ENCODE data around the gene SLC15A5. TPM values are rescaled to one million over a fixed set of nuclear protein-coding genes. Genes with fewer than 3 reads are reported as not detected.

SLC15A5 gene
- total and polyA plus RNA-seq, 5 donors from 2014 or later = not detected

GRCh38 chr12:16261944-16262475, 15.5 kb downstream of the SLC15A5 start:
- no peak overlapping the region for H3K4me3 ChIP-seq (ENCODE audit: low read depth, low read length)
- H3K27me3 ChIP-seq (ENCODE audit: control insufficient read depth, insufficient read depth, low read length) = no peaks in the 10 kb centered on the region
- ATAC-seq (ENCODE audit: low read depth in 2 of 2) = no peak
- no peak for DNase-seq
- H3K4me3 Mint-ChIP-seq = no peak overlapping the region
- peaks cover 0 to 14% (median 2%) of the 10 kb centered on the region in 7 donors for H3K9me3 Mint-ChIP-seq
- H3K4me1 Mint-ChIP-seq = no peaks in the 10 kb centered on the region
- H3K27me3 Mint-ChIP-seq = no peaks in the 10 kb centered on the region
- no peak overlapping the region for H3K27ac Mint-ChIP-seq
- H3K36me3 ChIP-seq (ENCODE audit: control insufficient read depth, insufficient read depth, low read length) = no peaks in the 10 kb centered on the region
- H3K9me3 ChIP-seq (ENCODE audit: control insufficient read depth in 2 of 2, low read length in 2 of 2) = peaks cover 5% of the 10 kb centered on the region in 2 experiments
- no peaks in the 10 kb centered on the region for H3K4me1 ChIP-seq (ENCODE audit: control insufficient read depth, insufficient read depth, low read length, poor library complexity, severe bottlenecking)
- no peaks in the 10 kb centered on the region for H3K36me3 Mint-ChIP-seq
- no peak overlapping the region for H3K27ac ChIP-seq (ENCODE audit: insufficient read depth, low read length, poor library complexity, severe bottlenecking)

DNA sequence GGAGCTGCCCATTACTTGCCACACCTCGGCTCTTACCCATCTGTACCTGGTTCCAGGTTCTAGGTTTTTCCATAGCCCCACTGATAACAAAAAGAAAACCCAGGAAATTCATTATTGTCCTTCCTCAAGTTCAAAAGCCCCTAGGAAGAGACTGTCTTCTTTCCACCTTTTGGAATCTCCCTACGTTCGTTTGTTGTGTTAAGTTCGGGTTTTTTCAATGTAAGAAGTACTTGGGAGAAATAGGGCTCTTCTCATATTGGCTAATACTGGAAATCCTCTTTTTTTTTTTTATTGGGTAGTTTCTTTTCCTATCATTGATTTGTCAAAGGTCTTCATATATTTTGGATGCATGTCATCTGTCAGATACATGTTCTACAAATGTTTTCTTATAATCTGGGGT, 17.3 kb downstream of the SLC15A5 start:
- H3K36me3 ChIP-seq (ENCODE audit: control insufficient read depth, insufficient read depth, low read length) = no peaks in the 10 kb centered on the region
- H3K4me1 Mint-ChIP-seq = no peaks in the 10 kb centered on the region
- no peak overlapping the region for H3K27ac ChIP-seq (ENCODE audit: insufficient read depth, low read length, poor library complexity, severe bottlenecking)
- H3K27me3 ChIP-seq (ENCODE audit: control insufficient read depth, insufficient read depth, low read length) = no peaks in the 10 kb centered on the region
- no peaks in the 10 kb centered on the region for H3K36me3 Mint-ChIP-seq
- peaks cover 3 to 5% of the 10 kb centered on the region in 2 experiments for H3K9me3 ChIP-seq (ENCODE audit: control insufficient read depth in 2 of 2, low read length in 2 of 2)
- DNase-seq (no peak), ATAC-seq (ENCODE audit: low read depth in 2 of 2) (no peak)
- H3K27me3 Mint-ChIP-seq = no peaks in the 10 kb centered on the region
- H3K4me3 ChIP-seq (ENCODE audit: low read depth, low read length) = no peak overlapping the region
- peaks cover 0 to 14% (median 2%) of the 10 kb centered on the region in 7 donors for H3K9me3 Mint-ChIP-seq
- no peak overlapping the region for H3K27ac Mint-ChIP-seq
- no peaks in the 10 kb centered on the region for H3K4me1 ChIP-seq (ENCODE audit: control insufficient read depth, insufficient read depth, low read length, poor library complexity, severe bottlenecking)
- no peak overlapping the region for H3K4me3 Mint-ChIP-seq

- H3K27me3 Mint-ChIP-seq = no peaks in the 10 kb centered on the region
- H3K4me3 Mint-ChIP-seq = no peak overlapping the region
- H3K9me3 Mint-ChIP-seq = peaks cover 0 to 10% (median 4%) of the 10 kb centered on the region in 7 donors
- ATAC-seq (ENCODE audit: low read depth in 2 of 2) (no peak), DNase-seq (no peak)
- H3K4me3 ChIP-seq (ENCODE audit: low read depth, low read length) = no peak overlapping the region
- no peaks in the 10 kb centered on the region for H3K36me3 Mint-ChIP-seq
- no peaks in the 10 kb centered on the region for H3K36me3 ChIP-seq (ENCODE audit: control insufficient read depth, insufficient read depth, low read length)
- H3K9me3 ChIP-seq (ENCODE audit: control insufficient read depth in 2 of 2, low read length in 2 of 2) = peaks cover 0 to 5% of the 10 kb centered on the region in 2 experiments
- no peaks in the 10 kb centered on the region for H3K27me3 ChIP-seq (ENCODE audit: control insufficient read depth, insufficient read depth, low read length)
- H3K4me1 ChIP-seq (ENCODE audit: control insufficient read depth, insufficient read depth, low read length, poor library complexity, severe bottlenecking) = no peaks in the 10 kb centered on the region
- H3K27ac ChIP-seq (ENCODE audit: insufficient read depth, low read length, poor library complexity, severe bottlenecking) = no peak overlapping the region
- H3K4me1 Mint-ChIP-seq = no peaks in the 10 kb centered on the region
- no peak overlapping the region for H3K27ac Mint-ChIP-seq
These were observed 18.5 kb downstream of the SLC15A5 start for GRCh38 chr12:16258963-16259362.

DNA sequence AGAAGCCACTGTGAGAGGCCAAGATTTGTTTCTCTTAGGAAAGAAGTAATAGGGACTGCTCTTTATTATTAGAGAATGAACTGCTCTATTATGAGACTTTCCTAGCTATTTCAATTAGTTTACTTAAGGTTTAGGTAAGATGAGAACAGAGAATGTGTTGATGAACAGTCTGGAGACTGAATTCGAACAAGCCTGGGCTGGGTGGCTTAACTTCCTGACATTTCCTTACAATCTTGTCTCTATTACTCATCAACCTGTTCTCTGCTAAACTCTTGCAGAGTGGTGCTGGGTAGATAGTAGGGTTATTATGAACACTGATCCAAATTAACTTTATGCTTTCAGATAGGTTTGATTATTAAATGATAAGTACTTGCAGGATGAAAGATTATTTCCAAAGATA, 31.2 kb downstream of the SLC15A5 start:
- Histone ChIP-seq H3K36me3 (ENCODE audit: control insufficient read depth, insufficient read depth, low read length) (no peaks in the 10 kb centered on the region), H3K9me3 (ENCODE audit: control insufficient read depth in 2 of 2, low read length in 2 of 2) (peaks cover 0 to 3% of the 10 kb centered on the region in 2 experiments), H3K27ac (ENCODE audit: insufficient read depth, low read length, poor library complexity, severe bottlenecking) (no peak overlapping the region), H3K27me3 (ENCODE audit: control insufficient read depth, insufficient read depth, low read length) (no peaks in the 10 kb centered on the region), H3K4me1 (ENCODE audit: control insufficient read depth, insufficient read depth, low read length, poor library complexity, severe bottlenecking) (no peaks in the 10 kb centered on the region), H3K4me3 (ENCODE audit: low read depth, low read length) (no peak overlapping the region)
- DNase-seq (no peak), ATAC-seq (ENCODE audit: low read depth in 2 of 2) (no peak)
- H3K27ac Mint-ChIP-seq = no peak overlapping the region
- peaks cover 0 to 22% (median 5%) of the 10 kb centered on the region in 7 donors for H3K9me3 Mint-ChIP-seq
- no peaks in the 10 kb centered on the region for H3K4me1 Mint-ChIP-seq
- H3K36me3 Mint-ChIP-seq = no peaks in the 10 kb centered on the region
- no peak overlapping the region for H3K4me3 Mint-ChIP-seq
- H3K27me3 Mint-ChIP-seq = no peaks in the 10 kb centered on the region

DNA sequence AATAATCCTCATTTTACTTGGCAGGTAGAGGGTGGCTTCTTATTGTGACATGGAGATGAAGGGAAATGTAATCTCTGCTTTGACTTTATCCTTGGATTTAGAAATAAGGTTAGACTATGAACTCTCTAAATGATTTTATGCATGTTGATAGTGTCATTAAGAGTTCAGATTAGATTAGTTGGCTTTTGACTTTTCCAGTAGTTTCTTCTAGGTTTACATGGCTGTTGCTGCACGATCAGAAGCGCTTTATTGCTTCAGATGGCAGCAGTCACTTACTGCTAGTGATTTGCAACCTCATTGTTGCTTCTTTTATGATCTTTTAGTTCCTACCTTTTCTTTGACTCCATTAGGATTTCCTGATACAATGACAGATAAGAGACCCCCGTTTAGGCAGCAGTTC, 32.3 kb downstream of the SLC15A5 start:
- Histone ChIP-seq H3K4me3 (ENCODE audit: low read depth, low read length) (no peak overlapping the region), H3K4me1 (ENCODE audit: control insufficient read depth, insufficient read depth, low read length, poor library complexity, severe bottlenecking) (no peaks in the 10 kb centered on the region), H3K27ac (ENCODE audit: insufficient read depth, low read length, poor library complexity, severe bottlenecking) (no peak overlapping the region), H3K36me3 (ENCODE audit: control insufficient read depth, insufficient read depth, low read length) (no peaks in the 10 kb centered on the region), H3K27me3 (ENCODE audit: control insufficient read depth, insufficient read depth, low read length) (no peaks in the 10 kb centered on the region), H3K9me3 (ENCODE audit: control insufficient read depth in 2 of 2, low read length in 2 of 2) (peaks cover 0 to 3% of the 10 kb centered on the region in 2 experiments)
- H3K4me3 Mint-ChIP-seq = no peak overlapping the region
- no peak overlapping the region for H3K27ac Mint-ChIP-seq
- peaks cover 0 to 23% (median 8%) of the 10 kb centered on the region in 7 donors for H3K9me3 Mint-ChIP-seq
- no peaks in the 10 kb centered on the region for H3K27me3 Mint-ChIP-seq
- H3K4me1 Mint-ChIP-seq = no peaks in the 10 kb centered on the region
- ATAC-seq (ENCODE audit: low read depth in 2 of 2) (no peak), DNase-seq (no peak)
- no peaks in the 10 kb centered on the region for H3K36me3 Mint-ChIP-seq

GRCh38 chr12:16243487-16244412, 33.7 kb downstream of the SLC15A5 start:
- Histone ChIP-seq H3K27ac (ENCODE audit: insufficient read depth, low read length, poor library complexity, severe bottlenecking) (no peak overlapping the region), H3K4me3 (ENCODE audit: low read depth, low read length) (no peak overlapping the region), H3K4me1 (ENCODE audit: control insufficient read depth, insufficient read depth, low read length, poor library complexity, severe bottlenecking) (no peaks in the 10 kb centered on the region), H3K36me3 (ENCODE audit: control insufficient read depth, insufficient read depth, low read length) (no peaks in the 10 kb centered on the region), H3K27me3 (ENCODE audit: control insufficient read depth, insufficient read depth, low read length) (no peaks in the 10 kb centered on the region), H3K9me3 (ENCODE audit: control insufficient read depth in 2 of 2, low read length in 2 of 2) (peaks cover 0 to 3% of the 10 kb centered on the region in 2 experiments)
- no peak for ATAC-seq (ENCODE audit: low read depth in 2 of 2)
- Mint-ChIP-seq H3K4me1 (no peaks in the 10 kb centered on the region), H3K36me3 (no peaks in the 10 kb centered on the region), H3K9me3 (peaks cover 0 to 29% (median 8%) of the 10 kb centered on the region in 7 donors), H3K4me3 (no peak overlapping the region), H3K27me3 (no peaks in the 10 kb centered on the region), H3K27ac (no peak overlapping the region)
- DNase-seq = no peak

GRCh38 chr12:16241346-16241745, 36.1 kb downstream of the SLC15A5 start:
- H3K4me3 ChIP-seq (ENCODE audit: low read depth, low read length) = no peak overlapping the region
- Mint-ChIP-seq H3K9me3 (peaks cover 0 to 17% (median 2%) of the 10 kb centered on the region in 7 donors), H3K4me1 (no peaks in the 10 kb centered on the region), H3K27me3 (no peaks in the 10 kb centered on the region), H3K4me3 (no peak overlapping the region), H3K36me3 (no peaks in the 10 kb centered on the region), H3K27ac (no peak overlapping the region)
- no peaks in the 10 kb centered on the region for H3K4me1 ChIP-seq (ENCODE audit: control insufficient read depth, insufficient read depth, low read length, poor library complexity, severe bottlenecking)
- H3K27me3 ChIP-seq (ENCODE audit: control insufficient read depth, insufficient read depth, low read length) = no peaks in the 10 kb centered on the region
- no peak for DNase-seq
- no peaks in the 10 kb centered on the region for H3K9me3 ChIP-seq (ENCODE audit: control insufficient read depth in 2 of 2, low read length in 2 of 2)
- no peaks in the 10 kb centered on the region for H3K36me3 ChIP-seq (ENCODE audit: control insufficient read depth, insufficient read depth, low read length)
- ATAC-seq (ENCODE audit: low read depth in 2 of 2) = no peak
- H3K27ac ChIP-seq (ENCODE audit: insufficient read depth, low read length, poor library complexity, severe bottlenecking) = no peak overlapping the region

All from CD4-positive, CD25-positive, alpha-beta regulatory T cell (primary cell).